ENCODE data around the gene KCNJ10.
"Not testable (repeated sequence)": the region's sequence is repeated elsewhere in the genome, so short reads cannot be mapped to it uniquely, and the experiment has no call there.

KCNJ10 gene

DNA sequence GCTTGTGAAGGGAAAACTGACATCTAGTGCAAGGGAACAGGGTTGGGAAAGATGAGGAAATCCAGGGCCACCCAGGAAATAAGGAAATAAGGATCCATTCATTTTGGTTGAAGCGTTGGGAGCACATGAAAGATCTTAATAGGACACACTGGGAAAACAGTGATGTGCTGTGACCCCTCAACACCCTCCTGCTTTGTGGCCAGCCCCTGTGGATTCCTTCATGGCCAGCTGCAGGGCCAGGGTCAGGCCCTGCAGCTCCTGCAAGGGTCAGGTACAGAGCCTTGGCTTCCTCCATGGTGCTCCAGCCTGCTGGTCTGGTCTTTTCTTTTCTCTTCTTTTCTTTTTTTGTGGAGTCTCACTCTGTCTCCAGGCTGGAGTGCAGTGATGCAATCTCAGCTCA lies 19.3 kb downstream of the KCNJ10 start:
- H3K27ac ChIP-seq = no peak overlapping the region
- TF ChIP-seq, protein P1, sequence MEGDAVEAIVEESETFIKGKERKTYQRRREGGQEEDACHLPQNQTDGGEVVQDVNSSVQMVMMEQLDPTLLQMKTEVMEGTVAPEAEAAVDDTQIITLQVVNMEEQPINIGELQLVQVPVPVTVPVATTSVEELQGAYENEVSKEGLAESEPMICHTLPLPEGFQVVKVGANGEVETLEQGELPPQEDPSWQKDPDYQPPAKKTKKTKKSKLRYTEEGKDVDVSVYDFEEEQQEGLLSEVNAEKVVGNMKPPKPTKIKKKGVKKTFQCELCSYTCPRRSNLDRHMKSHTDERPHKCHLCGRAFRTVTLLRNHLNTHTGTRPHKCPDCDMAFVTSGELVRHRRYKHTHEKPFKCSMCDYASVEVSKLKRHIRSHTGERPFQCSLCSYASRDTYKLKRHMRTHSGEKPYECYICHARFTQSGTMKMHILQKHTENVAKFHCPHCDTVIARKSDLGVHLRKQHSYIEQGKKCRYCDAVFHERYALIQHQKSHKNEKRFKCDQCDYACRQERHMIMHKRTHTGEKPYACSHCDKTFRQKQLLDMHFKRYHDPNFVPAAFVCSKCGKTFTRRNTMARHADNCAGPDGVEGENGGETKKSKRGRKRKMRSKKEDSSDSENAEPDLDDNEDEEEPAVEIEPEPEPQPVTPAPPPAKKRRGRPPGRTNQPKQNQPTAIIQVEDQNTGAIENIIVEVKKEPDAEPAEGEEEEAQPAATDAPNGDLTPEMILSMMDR (conservative IDR thresholded peaks at IDR 0.05) = no peak

DNA sequence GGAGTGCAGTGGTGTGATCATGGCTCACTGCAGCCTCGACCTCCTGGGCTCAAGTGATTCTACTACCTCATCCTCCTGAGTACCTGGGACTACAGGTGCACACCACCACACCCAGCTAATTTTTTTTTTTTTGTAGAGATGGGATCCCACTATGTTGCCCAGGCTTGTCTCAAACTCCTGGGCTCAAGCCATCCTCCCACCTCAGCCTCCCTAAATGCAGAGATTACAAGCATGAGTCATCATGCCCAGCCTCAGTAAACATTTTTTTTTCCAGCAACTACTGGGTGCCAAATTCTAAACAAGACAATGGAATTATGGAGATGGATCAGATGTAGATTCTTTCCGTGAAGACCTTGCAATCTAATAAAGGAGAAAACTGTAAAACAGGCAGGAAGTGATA lies 19.8 kb downstream of the KCNJ10 start:
- H3K27ac ChIP-seq = not testable (repeated sequence)

DNA sequence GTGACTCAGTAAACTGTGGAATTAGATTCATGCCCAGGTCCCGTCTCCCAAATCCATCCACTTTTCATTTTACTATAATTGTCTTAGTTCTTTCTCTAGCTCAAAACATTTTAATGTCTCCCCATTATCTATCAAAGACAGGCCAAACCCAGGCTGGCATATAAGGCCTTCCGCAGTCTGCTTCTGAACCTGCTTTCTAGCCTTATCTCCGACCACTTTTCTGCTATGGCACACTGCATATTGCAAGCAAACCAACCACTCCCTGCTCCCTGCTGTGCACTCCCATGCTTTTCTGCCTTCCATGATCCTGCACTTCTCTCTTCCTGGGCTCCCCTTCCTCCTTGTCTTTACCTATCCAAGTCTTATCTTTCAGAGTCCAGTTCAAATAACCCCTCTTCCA lies 20.9 kb downstream of the KCNJ10 start:
- TF ChIP-seq, protein P1 (conservative IDR thresholded peaks at IDR 0.05) = no peak
- H3K27ac ChIP-seq = no peak overlapping the region

DNA sequence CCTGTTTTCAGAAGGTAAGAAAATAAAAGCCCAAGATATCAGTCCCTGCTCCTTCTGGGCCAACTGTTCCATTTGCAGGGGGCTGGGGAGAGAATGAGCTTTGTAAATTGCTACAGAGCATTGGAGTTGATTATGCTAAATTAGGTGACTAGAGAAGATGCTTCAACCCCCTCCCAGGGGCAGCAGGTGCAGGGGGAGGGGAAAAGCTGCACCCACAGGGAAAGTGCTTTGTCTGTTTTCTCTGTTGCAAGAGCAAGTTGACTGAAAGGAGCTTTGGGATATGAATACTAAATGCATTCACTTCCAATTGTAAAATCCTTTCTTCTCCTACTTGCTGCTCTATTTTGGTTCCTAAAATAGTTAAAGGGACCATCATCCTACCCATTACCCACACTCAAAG lies 21.6 kb downstream of the KCNJ10 start:
- TF ChIP-seq, protein P1 (conservative IDR thresholded peaks at IDR 0.05) = no peak
- H3K27ac ChIP-seq = no peak overlapping the region

DNA sequence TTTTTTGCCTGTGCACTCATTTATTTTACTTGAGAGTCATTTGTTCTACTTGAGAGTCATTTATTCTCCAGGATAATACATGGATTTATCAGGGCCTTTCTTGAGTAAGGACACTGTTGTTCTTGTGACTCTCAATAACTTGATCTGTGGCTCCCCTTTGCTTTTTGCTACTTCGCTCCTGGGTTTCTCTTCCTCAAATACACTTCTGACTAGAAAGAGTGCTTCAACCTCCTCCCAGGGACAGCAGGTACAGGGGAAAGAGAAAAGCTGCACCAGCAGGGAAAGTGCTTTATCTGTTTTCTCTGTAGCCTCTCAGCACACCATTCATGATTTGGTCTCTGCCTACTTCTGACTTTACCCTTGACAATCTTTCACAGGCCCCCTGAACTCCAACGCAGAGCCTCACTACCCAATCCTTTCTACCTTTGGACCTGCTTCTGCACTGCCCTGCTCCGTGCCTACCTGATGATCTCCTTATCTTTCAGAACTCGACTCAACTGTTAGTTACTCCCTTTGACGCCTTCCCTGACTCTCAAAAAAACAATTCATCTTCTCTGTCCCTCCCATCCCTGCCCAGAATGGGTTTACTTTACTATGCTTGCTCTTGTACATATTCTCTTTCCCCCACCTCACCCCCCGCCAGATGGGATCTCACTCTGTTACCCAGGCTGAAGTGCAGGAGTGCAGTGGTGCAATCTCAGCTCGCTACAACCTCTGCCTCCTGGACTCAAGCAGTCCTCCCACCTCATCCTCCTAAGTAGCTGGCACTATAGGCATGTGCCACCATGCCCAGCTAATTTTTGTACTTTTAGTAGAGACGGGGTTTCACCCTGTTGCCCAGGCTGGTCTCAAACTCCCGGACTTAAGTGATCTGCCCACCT lies 22.6 kb downstream of the KCNJ10 start:
- TF ChIP-seq, protein P1 (conservative IDR thresholded peaks at IDR 0.05) = no peak

DNA sequence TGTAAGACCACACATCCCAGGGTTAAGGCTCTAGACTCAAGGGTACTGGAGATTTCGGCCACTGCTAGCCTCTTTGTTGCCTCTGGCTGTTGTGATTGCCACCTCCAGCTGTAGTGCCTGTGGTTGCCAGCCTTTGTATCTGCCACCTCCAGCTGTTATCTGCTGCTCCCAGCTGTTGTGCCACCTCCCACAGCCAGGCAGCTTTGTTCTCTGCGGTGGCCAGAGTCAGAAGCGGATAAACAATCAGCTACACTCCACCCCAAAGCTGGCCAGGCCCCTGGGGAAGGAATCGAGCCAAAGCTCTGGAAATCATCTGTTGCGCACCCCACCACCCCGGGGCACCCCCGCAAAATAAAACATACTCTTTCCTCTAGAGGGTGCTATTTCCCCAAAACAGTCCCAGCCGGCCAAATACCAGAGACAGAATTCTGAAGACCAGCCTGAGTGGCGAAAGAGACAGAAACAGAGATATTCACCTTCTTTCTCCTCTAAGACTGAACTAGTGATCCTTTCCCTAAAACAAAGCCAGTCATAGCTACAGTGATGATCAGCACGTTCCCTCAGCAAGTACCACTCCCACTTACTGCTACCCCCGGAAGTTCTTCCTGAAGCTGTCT lies 23.4 kb downstream of the KCNJ10 start:
- TF ChIP-seq, protein P1 (conservative IDR thresholded peaks at IDR 0.05) = peak; percentile 23; the same call in 1 of the 2 replicates
- H3K27ac ChIP-seq = no peak overlapping the region

More for the DNA sequence above, 22.6 kb downstream of the KCNJ10 start:
- H3K27ac ChIP-seq = no peak overlapping the region

DNA sequence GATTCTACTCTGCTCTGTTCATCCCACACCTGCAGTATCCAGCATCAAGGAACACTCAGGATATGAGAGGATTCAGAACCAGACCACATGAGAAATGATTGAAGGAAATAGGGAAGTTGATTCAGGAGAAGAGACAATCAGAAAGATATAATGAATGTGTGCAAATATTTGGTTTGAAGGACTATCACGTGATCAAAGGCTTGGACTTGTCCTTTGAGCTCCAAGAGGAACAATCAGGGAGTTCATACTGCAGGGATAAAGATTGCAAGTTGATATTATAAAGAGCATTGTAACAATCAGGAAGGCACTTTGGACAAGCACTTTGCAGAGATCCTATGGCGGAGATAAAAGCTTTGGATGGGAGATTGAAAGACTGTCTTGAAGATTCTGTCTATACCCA lies 24.3 kb downstream of the KCNJ10 start:
- H3K27ac ChIP-seq = no peak overlapping the region
- TF ChIP-seq, protein P1 (conservative IDR thresholded peaks at IDR 0.05) = no peak

DNA sequence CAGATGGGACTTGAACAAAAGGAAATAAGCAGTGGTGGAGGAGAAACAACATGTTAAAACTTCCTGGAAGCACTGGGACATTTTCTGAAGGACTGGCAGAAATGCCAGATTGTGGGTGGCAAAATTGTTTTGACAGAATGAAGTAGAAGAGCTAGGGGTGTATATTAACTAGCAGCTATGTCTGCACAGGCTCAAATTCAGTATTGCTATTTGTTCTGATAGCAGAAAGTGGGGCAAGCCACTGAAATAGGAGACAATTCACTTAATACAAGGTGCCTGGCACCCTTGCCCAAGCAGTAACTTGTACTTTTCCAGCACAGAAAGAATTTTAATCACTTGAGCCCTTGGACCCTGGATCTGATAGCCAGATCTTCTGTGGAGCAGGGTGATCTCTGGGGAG lies 26.4 kb downstream of the KCNJ10 start:
- TF ChIP-seq, protein P1 (conservative IDR thresholded peaks at IDR 0.05) = no peak

More for the DNA sequence above, 26.4 kb downstream of the KCNJ10 start:
- no peak overlapping the region for H3K27ac ChIP-seq

Data from VCaP (cell line).